Sigmoid colon (tissue), 4 donors: ENCODE results near the gene ABHD12B.

Source experiments
- CTCF ChIP-seq, 4 experiments: fragments of 450-650 bp in 3 of 4; fragments of 200-600 bp in 1 of 4; IDR thresholded peaks; one replicate each; pipeline ENCODE4 v1.5.1; 2016 to 2019; ENCODE audit warnings: antibody characterized with exemption in 4 of 4, mild to moderate bottlenecking in 3 of 4, moderate library complexity in 2 of 4
- EP300 ChIP-seq, 4 donors: sonication (generic); formaldehyde crosslinking; IDR thresholded peaks; one replicate each; pipeline ENCODE4 v1.6.1; 2017; ENCODE audit warnings: antibody characterized with exemption in 4 of 4
- POLR2A ChIP-seq, 2 donors: fragments of 450-650 bp; IDR thresholded peaks; one replicate each; pipeline ENCODE4 v1.6.1; 2016; ENCODE audit warnings: antibody characterized with exemption in 2 of 2, mild to moderate bottlenecking in 2 of 2, moderate library complexity in 2 of 2

GRCh38 chr14:50828721-50829488, 42.9 kb upstream of the ABHD12B start:
- no peak for TF ChIP-seq CTCF (IDR thresholded peaks at IDR 0.05)
- TF ChIP-seq POLR2A (IDR thresholded peaks at IDR 0.05) = no peak
- TF ChIP-seq EP300 (IDR thresholded peaks at IDR 0.05) = no peak
